HG03025 (cell line): ENCODE measurements around the gene NUAK1.
"Not testable (repeated sequence)": the region's sequence is repeated elsewhere in the genome, so short reads cannot be mapped to it uniquely, and the experiment has no call there.

Source experiments
- ATAC-seq: cut with Tn5 transposase; IDR thresholded peaks from one replicate; pipeline ENCODE4 v1.9.1; 2021; ENCODE audit warnings: mild to moderate bottlenecking, moderate library complexity; ENCODE audit not compliant: unreplicated experiment, low FRiP score

Gene NUAK1

GRCh38 chr12:106149096-106149784, 10.5 kb upstream of the NUAK1 start:
- no peak for ATAC-seq

GRCh38 chr12:106147956-106148355, 9.2 kb upstream of the NUAK1 start:
- no peak for ATAC-seq

- no peak for ATAC-seq
Measured at GRCh38 chr12:106146987-106147386, 8.2 kb upstream of the NUAK1 start.

GRCh38 chr12:106145539-106146447, 7.0 kb upstream of the NUAK1 start:
- no peak for ATAC-seq

GRCh38 chr12:106144847-106145246, 6.1 kb upstream of the NUAK1 start:
- no peak for ATAC-seq

- ATAC-seq = no peak
Measured at GRCh38 chr12:106142591-106143261, 4.0 kb upstream of the NUAK1 start.

GRCh38 chr12:106141920-106142319, 3.2 kb upstream of the NUAK1 start:
- ATAC-seq = not testable (repeated sequence)

- no peak for ATAC-seq
Measured at GRCh38 chr12:106141452-106141851, 2.7 kb upstream of the NUAK1 start.

- no peak for ATAC-seq
Measured at GRCh38 chr12:106141003-106141402, 2.2 kb upstream of the NUAK1 start.

GRCh38 chr12:106140223-106140986, 1.7 kb upstream of the NUAK1 start:
- ATAC-seq = no peak

GRCh38 chr12:106139422-106140171, 843 bp upstream of the NUAK1 start:
- no peak for ATAC-seq

- ATAC-seq = no peak
Measured at GRCh38 chr12:106138357-106138632, 459 bp downstream of the NUAK1 start.

- ATAC-seq = no peak
Measured at GRCh38 chr12:106137530-106138356, 1.0 kb downstream of the NUAK1 start.

- ATAC-seq = no peak
Measured at GRCh38 chr12:106136263-106136662, 2.5 kb downstream of the NUAK1 start.

GRCh38 chr12:106135781-106136180, 3.0 kb downstream of the NUAK1 start:
- ATAC-seq = no peak

GRCh38 chr12:106135075-106135474, 3.7 kb downstream of the NUAK1 start:
- no peak for ATAC-seq

- ATAC-seq = no peak
Measured at GRCh38 chr12:106134294-106134949, 4.3 kb downstream of the NUAK1 start.
